GM12864 (cell line): ENCODE data around the gene HS1BP3.

Source experiments
- DNase-seq: peaks from one replicate; pipeline ENCODE4 v3.0.0-alpha.2; 2011; ENCODE audit warnings: low read depth
- H3K4me3 ChIP-seq: 2 replicates; pipeline ENCODE4 v1.5.1; 2011; ENCODE audit warnings: mild to moderate bottlenecking, low read depth, low read length, control low read depth
- TF ChIP-seq, protein P1 (sequence below): IDR thresholded peaks from 2 replicates; pipeline ENCODE4 v1.5.1; 2011; ENCODE audit warnings: low read depth, mild to moderate bottlenecking, moderate library complexity, low read length, control low read depth, inconsistent platforms; ENCODE audit errors: missing control alignments

The HS1BP3 gene

DNA sequence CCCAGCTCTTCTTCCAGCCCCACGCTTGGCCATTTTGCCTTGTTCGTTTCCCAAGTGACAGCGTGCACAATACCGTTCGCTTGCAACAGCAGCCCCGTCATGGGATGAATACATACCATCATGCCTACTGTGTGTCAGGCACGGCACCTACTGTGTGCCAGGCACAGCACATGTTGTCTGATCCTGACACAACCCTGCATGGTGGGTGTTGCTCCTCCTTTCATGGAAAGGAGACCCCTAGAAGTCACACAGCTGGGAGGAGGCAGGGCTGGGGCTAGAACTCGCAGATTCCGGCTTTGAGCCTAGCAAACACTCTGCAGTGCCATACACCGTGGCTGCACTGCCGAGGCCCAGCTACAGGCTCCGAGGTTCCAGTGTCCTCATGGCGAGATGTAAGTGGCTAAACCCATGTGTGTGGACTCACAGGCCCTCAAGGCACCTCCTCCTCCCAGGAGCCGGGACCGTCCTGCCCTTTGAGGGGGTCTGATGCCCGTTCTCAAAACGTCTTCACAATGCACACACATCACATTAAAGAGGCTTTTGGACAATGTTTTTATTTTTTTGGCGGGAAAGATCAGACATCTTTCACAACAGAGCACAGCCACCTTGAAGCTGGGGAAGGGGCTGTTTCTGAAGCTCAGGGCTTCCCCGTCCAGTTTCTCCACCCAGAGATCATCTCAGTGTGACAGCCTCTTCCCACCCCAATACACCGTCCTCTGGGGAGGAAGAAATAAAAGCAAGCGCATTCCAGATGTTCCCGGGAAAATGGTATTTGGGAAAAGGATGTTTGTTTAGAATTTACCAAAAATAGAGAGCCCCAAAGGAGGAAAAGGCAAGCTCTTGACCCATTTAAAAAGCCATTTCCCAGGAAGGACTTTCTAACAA lies 64.9 kb downstream of the HS1BP3 start:
- DNase-seq: no peak
- TF ChIP-seq, protein P1, sequence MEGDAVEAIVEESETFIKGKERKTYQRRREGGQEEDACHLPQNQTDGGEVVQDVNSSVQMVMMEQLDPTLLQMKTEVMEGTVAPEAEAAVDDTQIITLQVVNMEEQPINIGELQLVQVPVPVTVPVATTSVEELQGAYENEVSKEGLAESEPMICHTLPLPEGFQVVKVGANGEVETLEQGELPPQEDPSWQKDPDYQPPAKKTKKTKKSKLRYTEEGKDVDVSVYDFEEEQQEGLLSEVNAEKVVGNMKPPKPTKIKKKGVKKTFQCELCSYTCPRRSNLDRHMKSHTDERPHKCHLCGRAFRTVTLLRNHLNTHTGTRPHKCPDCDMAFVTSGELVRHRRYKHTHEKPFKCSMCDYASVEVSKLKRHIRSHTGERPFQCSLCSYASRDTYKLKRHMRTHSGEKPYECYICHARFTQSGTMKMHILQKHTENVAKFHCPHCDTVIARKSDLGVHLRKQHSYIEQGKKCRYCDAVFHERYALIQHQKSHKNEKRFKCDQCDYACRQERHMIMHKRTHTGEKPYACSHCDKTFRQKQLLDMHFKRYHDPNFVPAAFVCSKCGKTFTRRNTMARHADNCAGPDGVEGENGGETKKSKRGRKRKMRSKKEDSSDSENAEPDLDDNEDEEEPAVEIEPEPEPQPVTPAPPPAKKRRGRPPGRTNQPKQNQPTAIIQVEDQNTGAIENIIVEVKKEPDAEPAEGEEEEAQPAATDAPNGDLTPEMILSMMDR: no peak
- no peak overlapping the region for H3K4me3 ChIP-seq

DNA sequence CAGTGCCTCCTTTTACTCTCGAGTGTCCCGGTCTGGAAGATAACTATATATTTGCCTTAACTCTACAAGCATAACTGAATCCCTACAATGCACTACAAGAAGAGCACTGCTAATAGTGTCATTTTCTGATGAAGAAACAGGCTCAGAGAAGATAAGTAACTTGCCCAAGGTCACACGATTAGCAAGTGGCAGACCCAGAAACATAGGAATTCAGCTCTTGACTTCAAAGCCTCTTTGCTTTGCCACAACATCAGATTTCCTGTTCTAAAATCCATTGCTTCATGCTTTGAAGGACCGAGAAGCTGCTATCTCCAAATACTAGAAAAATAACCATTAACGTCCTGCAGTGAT lies 65.6 kb downstream of the HS1BP3 start:
- TF ChIP-seq, protein P1: no peak
- H3K4me3 ChIP-seq: no peak overlapping the region
- no peak for DNase-seq

DNA sequence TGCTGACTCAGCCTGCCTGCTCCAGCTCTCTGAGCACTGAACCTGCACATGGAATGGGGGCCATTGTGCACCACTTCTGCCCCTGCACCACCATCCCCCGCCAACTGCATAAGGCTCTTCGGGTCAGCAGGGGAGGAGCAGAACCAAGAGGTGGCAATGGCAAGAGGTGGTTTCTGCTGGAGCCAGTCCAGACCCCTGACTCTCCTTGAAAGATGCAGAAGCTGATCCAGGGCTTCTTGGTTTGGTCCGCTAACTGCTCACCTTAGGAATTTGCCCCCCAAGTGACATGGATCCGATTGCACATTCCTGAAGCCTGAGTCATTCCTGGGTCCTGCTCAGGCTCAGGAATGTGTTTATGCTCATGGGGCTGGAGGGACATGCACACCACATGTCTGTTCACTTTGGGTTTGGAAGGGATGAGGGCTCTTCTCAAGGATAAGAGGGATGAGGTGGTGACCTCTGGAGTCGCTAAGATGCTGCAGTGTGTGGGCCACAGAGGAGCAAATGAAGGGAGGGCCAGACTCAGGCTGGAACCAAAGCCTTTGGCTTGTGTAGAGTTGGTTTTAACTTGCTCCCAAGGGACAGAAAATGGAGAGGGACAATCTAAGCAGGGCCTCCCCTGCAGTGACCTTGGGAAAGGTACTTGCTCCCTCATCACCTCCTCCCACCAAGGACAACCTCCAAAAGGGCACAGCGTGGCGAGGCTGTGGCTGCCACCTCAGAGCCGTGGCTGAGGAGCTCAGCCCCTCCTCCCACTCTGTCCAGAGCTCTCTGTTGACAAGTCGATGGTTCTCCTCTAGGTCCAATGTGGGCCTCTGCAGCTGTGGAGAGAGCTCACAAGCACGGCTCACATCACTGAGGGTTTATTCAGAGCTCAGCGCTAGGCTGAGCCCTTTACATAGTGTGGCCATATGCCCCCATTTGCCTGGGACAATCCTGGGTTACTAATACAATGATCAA lies 66.2 kb downstream of the HS1BP3 start:
- no peak overlapping the region for H3K4me3 ChIP-seq
- no peak for DNase-seq
- TF ChIP-seq, protein P1: no peak

DNA sequence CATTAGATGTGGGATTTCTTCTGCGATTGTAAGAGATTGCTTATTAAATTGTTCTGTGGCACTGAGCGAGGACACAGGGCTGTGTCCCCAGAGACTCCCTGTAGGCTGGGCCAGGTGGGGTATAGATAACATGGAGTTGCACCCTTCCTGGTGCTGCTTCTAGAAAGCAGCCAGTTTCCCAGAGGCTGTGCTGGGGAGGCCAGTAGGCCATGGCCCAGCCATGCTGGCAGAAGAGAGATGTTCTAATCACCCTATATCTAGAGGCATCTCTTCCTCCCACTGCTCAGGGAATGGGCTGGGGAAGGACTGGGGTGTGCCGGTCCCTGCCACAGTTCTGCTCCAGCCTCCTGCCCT lies 66.9 kb downstream of the HS1BP3 start:
- H3K4me3 ChIP-seq: no peak overlapping the region
- DNase-seq: no peak
- TF ChIP-seq, protein P1: no peak

DNA sequence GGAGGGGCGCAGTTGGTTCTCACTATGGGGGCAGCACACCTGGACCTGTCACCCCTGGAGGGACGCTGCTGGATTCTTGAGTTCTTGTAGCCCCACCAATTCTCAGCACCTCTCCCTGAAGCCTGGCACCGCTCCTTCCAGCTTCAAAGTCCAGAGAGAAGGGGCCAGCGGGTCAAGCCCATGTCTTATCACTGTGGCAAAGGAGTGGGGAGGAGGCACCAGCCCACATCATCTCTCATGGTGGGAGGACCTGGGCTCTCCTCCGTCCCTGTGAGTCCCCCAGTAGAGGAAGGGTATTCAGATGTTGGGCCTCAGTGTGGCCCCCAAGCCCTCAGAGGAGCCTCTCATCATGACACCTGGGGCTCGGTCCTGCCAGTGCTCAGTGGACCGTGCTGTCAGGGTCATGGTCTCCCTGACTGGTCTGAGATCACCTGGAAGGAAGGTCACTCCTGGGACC lies 67.4 kb downstream of the HS1BP3 start:
- H3K4me3 ChIP-seq: no peak overlapping the region
- TF ChIP-seq, protein P1: no peak
- DNase-seq: no peak

DNA sequence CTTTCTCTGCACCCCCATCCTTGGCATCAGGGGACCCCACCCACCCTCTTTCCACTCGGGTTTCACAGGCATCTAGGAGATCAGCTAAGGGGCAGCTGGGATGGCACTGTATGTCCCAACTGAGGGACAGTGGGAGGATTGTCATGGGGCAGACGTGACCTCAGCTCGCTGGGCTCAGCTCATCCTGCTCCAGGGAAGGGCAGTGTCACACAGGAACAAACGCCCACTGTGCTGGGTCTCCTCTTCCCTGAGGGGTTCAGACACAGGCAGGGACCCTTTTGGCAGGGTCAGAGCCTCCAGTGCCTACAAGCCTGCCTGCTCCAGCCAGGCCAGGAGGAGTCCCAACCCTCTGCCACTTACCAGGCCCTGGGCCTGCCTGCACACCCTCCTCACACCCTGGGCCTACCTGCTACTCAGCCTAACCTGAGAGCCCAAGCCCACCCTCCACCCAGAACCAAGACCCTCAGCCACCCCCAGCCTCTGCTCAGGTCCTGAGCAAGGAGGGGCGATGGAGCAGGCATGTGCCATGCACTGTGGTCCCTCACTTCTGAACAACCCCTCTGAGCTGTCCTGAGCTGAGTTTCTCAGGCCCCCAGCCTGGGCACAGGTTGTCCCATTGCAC lies 68.2 kb downstream of the HS1BP3 start:
- H3K4me3 ChIP-seq: no peak overlapping the region
- TF ChIP-seq, protein P1: no peak
- DNase-seq: no peak
